Measurements from ENCODE around the gene PCDHGB1.
"Not testable (repeated sequence)": the region's sequence is repeated elsewhere in the genome, so short reads cannot be mapped to it uniquely, and the experiment has no call there.

PCDHGB1 gene

GRCh38 chr5:141349917-141350619, at the start of gene PCDHGB1:
Gene PCDHGB1 (plus strand): TSS chr5:141350099. CDS start chr5:141350261, 162 bp downstream.
- no peak within 1 kb of the TSS for H3K27ac ChIP-seq
- H3K4me3 ChIP-seq, result no peak within 1 kb of the TSS

DNA sequence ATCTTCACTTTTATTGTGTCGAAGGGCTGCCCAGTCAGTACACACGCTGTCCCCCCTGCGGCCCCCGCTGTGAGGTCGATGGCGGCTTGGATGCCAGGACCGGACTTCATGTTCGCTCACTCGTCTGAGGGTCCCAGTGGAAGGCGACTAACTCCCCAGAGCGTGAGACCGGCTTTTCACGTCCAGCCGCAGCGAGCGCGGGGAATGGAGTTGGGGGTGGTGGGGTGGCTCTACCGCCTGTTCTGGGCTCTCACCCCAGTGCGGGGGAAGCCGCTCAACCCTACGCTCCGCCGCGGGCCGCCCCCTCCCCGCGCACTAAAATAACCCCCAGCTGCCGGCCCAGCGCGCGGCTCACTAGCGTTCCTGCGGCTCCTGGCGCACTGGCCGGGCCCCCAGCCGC, 46.1 kb upstream of the PCDHGB1 start, which contains the start of gene SLC25A2:
TSS of gene SLC25A2 (minus strand) at position 294 of the 400 bp plus-strand sequence. CDS start at position 110, 184 bp downstream.
- Histone ChIP-seq H3K4me3 (no peak within 1 kb of the TSS), H3K27ac (no peak within 1 kb of the TSS)

- no peak overlapping the region for H3K4me3 ChIP-seq
- no peak overlapping the region for H3K27ac ChIP-seq
Measured at GRCh38 chr5:141306630-141307029, 43.3 kb upstream of the PCDHGB1 start.

- H3K27ac ChIP-seq, result no peak overlapping the region
- no peak overlapping the region for H3K4me3 ChIP-seq
Measured at GRCh38 chr5:141313711-141314110, 36.2 kb upstream of the PCDHGB1 start.

- not testable (repeated sequence) for H3K27ac ChIP-seq, H3K4me3 ChIP-seq
Measured at GRCh38 chr5:141316963-141317362, 32.9 kb upstream of the PCDHGB1 start.

- Histone ChIP-seq H3K4me3 (peak overlapping the region in 1 of 7 experiments; percentile 54), H3K27ac (no peak overlapping the region)
Measured at GRCh38 chr5:141319202-141319601, 30.7 kb upstream of the PCDHGB1 start.

- peak overlapping the region in 1 of 21 experiments; percentile 89 for H3K27ac ChIP-seq
Measured at GRCh38 chr5:141319699-141320098, 30.2 kb upstream of the PCDHGB1 start.

GRCh38 chr5:141320225-141321169, 29.4 kb upstream of the PCDHGB1 start, which contains the start of gene TAF7:
Gene TAF7 (minus strand): TSS chr5:141320784. CDS start chr5:141320044, 740 bp downstream.
- Histone ChIP-seq H3K27ac (peak within 1 kb of the TSS; percentile 71 to 98 (median 91)), H3K4me3 (peak within 1 kb of the TSS; percentile 45 to 77 (median 63))

More at GRCh38 chr5:141319699-141320098, 30.2 kb upstream of the PCDHGB1 start:
- peak overlapping the region; percentile 45 to 77 (median 63) for H3K4me3 ChIP-seq

DNA sequence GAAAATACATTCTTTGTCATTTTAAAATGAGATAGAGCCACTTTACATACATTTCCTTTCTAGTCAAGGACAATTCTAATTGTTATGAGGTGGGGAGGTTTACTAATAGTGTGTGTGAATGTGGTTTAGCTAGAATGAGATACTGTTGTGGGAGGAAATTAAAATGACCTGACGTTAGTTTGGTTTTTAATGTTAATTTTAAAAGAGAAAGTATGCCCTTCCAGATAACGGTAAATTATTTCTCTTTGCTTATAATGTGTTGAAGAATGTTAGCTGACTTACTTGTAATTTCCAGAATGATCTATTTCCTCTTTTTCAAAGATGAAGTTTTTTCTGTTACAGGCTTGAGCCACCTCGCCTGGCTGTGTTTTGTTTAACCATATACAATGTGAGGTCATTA, 27.6 kb upstream of the PCDHGB1 start:
- H3K4me3 ChIP-seq, result no peak overlapping the region

GRCh38 chr5:141326088-141326854, 23.6 kb upstream of the PCDHGB1 start:
- Histone ChIP-seq H3K27ac (peak overlapping the region in 5 of 21 experiments; percentile 2 to 53 (median 8)), H3K4me3 (peak overlapping the region in 6 of 7 experiments; percentile 2 to 20 (median 14))

More for the DNA sequence above, 27.6 kb upstream of the PCDHGB1 start:
- H3K27ac ChIP-seq, result no peak overlapping the region

DNA sequence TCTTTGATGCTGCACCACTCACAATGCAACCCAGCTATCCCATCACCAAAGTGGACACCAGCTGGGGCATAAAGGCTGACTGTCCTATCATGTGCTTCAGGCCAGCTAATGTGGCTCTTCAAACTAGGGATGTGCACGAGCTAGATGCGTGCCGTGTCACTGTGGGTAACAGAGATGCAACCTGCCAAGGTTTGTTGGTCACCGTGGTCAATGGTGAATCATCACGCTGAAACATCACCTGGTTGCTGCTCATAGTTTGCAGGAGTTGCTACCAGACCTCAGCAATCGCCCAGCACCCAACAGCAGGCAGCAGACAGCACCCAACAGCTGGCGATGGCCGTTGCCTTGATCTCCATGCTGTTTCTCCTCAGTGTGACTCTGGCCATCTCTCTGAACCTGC, 21.7 kb upstream of the PCDHGB1 start:
- Histone ChIP-seq H3K27ac (no peak overlapping the region), H3K4me3 (no peak overlapping the region)

DNA sequence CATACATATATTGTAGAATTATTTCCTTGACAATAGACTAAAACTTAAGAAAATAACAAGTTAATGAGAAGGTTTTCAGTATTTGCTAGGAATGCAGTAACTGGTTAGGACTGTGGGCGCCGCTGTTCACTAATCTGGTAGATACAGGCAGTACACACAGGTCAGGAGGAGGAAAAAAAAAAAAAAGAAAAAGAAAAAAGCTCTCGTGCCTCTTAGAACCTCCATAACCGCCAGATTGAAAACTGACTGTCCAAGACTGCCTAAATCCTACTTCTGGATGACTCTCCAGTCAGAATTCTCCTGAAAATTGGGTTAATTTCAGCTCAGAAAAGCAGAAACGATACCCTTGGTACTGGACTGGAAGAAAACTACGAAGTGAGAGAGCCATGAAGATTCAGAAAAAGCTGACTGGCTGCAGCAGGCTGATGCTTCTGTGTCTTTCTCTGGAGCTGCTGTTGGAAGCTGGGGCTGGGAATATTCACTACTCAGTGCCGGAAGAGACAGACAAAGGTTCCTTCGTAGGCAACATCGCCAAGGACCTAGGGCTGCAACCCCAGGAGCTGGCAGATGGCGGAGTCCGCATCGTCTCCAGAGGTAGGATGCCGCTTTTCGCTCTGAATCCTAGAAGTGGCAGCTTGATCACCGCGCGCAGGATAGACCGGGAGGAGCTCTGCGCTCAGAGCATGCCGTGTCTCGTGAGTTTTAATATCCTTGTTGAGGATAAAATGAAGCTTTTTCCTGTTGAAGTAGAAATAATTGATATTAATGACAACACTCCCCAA, 19.4 kb upstream of the PCDHGB1 start, which contains the start of gene PCDHGA1:
TSS of gene PCDHGA1 (plus strand) at position 216 of the 782 bp plus-strand sequence.
- Histone ChIP-seq H3K4me3 (no peak within 1 kb of the TSS), H3K27ac (no peak within 1 kb of the TSS)

DNA sequence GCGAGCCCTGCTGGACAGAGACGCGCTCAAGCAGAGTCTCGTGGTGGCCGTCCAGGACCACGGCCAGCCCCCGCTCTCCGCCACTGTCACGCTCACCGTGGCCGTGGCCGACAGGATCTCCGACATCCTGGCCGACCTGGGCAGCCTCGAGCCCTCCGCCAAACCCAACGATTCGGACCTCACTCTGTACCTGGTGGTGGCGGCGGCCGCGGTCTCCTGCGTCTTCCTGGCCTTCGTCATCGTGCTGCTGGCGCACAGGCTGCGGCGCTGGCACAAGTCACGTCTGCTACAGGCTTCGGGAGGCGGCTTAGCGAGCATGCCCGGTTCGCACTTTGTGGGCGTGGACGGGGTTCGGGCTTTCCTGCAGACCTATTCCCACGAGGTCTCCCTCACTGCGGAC, 17.3 kb upstream of the PCDHGB1 start:
- H3K4me3 ChIP-seq, result not testable (repeated sequence)

GRCh38 chr5:141338538-141339306, 11.2 kb upstream of the PCDHGB1 start, which contains the start of gene PCDHGA2:
Gene PCDHGA2 (plus strand): TSS chr5:141338760.
- H3K4me3 ChIP-seq, result peak within 1 kb of the TSS in 1 of 7 experiments; percentile 25

More for the DNA sequence above, 17.3 kb upstream of the PCDHGB1 start:
- H3K27ac ChIP-seq, result not testable (repeated sequence)

DNA sequence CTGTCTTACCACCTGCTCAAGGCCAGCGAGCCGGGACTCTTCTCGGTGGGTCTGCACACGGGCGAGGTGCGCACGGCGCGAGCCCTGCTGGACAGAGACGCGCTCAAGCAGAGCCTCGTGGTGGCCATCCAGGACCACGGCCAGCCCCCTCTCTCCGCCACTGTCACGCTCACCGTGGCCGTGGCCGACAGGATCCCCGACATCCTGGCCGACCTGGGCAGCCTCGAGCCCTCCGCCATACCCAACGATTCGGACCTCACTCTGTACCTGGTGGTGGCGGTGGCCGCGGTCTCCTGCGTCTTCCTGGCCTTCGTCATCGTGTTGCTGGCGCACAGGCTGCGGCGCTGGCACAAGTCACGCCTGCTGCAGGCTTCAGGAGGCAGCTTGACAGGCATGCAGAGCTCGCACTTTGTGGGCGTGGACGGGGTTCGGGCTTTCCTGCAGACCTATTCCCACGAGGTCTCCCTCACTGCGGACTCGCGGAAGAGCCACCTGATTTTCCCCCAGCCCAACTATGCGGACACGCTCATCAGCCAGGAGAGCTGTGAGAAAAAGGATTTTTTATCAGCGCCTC, 9.0 kb upstream of the PCDHGB1 start:
- not testable (repeated sequence) for H3K4me3 ChIP-seq, H3K27ac ChIP-seq

More at GRCh38 chr5:141338538-141339306, 11.2 kb upstream of the PCDHGB1 start, which contains the start of gene PCDHGA2:
- H3K27ac ChIP-seq, result no peak within 1 kb of the TSS

DNA sequence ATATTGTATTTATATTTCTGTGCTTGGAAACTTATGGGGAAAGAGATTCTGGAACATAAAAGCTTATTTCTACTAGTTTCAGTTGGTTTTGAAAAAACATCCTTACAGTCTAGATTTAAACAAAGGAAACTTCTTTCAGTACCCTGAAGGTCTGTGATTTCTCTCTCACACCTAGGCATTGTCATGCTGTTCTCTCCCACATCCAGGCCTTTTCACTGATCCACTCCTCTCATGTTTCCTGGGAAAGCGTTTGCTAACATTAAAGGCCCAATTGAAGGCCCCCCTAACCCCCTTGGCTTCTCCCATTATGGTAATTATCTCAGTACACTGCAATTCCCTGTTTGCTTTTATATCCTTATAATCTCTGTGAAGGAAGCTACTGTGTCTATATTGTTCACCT, 7.1 kb upstream of the PCDHGB1 start:
- H3K4me3 ChIP-seq, result no peak overlapping the region
- H3K27ac ChIP-seq, result no peak overlapping the region

DNA sequence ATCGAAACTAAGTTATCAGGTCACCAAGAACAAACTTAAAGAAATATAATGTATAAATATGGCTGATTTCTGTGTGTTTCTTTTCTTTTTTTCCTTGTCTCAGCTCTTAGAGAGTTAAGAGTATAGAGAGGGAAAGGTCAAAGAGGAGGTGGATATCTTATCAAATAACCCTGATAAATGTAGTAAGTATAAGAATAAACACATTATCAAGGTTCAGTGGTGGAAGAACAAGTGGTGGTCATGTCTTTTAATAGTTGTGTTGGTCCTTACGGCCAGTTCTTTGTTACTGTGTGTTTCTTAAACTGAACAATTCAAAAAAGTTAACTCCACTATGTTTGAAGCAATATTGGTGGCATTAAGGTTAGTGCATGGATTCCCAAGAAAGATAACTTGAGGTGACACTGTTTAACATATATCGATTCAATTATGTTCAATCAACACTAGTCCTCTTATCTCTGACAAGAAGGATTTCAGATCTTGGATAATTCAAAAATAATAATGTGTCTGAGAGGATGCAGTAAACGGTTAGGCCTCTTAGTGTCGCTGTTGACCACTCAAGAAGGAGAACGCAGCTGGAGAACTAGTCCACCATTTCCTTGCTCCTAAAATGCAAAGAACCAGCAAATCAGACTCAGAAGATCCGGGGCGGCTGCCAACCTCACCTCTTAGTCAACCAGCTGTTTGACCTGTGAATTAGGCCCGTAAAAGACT, 6.5 kb upstream of the PCDHGB1 start, which contains the start of gene PCDHGA3:
TSS of gene PCDHGA3 (plus strand) at position 588 of the 711 bp plus-strand sequence. CDS start 205 bp downstream, outside the sequence.
- Histone ChIP-seq H3K4me3 (no peak within 1 kb of the TSS), H3K27ac (no peak within 1 kb of the TSS)
